ENCODE results near the gene ABCC4.

GRCh38 chr13:95030821-95031343 is 270.4 kb downstream of the ABCC4 start:
- TF ChIP-seq CTCF (IDR thresholded peaks at IDR 0.05; ENCODE audit: low read depth, low read length, missing input control) = no peak
- no peak for TF ChIP-seq TAF1 (conservative IDR thresholded peaks at IDR 0.05)
- TF ChIP-seq ZBTB33 (IDR thresholded peaks at IDR 0.05) = no peak
- no peak for TF ChIP-seq SP1 (IDR thresholded peaks at IDR 0.05)
- TF ChIP-seq YY1 (IDR thresholded peaks at IDR 0.05) = no peak
- no peak for TF ChIP-seq RXRA (IDR thresholded peaks at IDR 0.05)
- no peak for TF ChIP-seq FOXA1 (IDR thresholded peaks at IDR 0.05)
- no peak for TF ChIP-seq MAX (IDR thresholded peaks at IDR 0.05)
- TF ChIP-seq ATF3 (IDR thresholded peaks at IDR 0.05) = no peak
- no peak for TF ChIP-seq RAD21 (IDR thresholded peaks at IDR 0.05)
- TF ChIP-seq REST (IDR thresholded peaks at IDR 0.05) = no peak
